Measurements from ENCODE around the gene NLRX1.
"Not testable (repeated sequence)": the region's sequence is repeated elsewhere in the genome, so short reads cannot be mapped to it uniquely, and the experiment has no call there.

The NLRX1 gene

DNA sequence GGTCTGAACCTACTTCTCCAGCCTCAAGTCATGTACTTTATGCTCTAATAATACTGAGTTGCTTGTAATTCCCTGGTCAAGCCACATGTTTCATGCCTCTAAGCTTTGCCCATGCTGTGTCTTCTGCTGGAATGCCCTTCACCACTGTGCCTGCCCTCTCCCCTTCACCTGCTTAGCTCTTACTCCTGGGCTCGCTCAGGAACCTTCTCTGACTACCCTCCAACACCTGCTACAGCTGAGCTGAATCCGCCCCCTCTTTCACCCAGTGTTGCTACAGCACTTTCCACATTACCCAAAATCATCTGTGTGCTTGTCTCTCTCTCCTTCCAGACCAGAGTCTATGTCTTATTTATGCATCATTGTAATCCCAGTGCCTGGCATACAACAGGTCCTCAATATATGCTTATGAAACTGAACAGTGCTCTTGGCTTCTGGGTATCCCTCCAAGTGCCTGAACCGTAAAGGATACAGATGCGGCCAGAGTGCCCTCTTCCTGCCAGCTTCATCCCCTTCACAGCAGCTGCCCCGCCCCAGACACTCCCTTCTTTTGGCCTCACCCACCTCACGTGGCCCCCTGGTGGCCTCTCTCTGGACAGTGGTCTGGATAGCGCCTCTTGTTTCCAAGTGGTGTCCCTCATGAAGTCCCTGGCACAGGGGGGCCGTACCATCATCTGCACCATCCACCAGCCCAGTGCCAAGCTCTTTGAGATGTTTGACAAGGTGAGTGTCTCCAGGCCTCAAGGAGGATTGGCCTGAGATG, 12.6 kb upstream of the NLRX1 start:
- peak; percentile 21 for DNase-seq

DNA sequence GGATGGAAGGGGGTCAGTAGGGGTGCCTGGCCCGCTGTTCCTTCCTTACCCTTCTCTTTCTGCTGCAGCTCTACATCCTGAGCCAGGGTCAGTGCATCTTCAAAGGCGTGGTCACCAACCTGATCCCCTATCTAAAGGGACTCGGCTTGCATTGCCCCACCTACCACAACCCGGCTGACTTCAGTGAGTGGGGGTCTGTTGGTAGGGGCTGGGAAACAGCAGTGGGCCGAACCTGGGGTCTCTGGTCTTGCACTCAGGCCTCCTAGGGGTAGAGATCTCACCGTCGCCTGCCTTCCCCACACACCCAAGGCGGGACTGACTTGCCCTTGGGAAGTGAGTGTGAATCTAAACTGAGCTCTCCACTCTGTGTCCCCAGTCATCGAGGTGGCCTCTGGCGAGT, 12.0 kb upstream of the NLRX1 start:
- DNase-seq: no peak

DNA sequence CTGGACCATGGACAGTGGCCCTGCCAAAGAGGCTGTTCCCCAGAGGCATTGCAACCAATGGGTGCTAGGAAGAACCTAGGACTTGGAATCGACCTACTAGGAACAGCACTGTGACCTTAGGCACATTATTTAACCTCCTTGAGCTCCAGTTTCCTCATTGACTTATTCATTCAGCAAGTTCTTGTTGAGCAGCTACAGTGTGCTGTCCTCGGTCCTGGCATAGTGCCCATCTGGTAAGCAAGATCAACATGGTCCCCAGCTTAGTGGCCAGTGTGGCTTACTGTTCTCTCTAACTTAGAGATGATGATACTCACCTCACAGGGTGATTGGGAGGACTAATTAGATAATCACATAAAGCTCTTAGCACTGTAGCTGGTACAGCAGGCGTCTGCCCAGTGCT, 11.5 kb upstream of the NLRX1 start:
- no peak for DNase-seq

DNA sequence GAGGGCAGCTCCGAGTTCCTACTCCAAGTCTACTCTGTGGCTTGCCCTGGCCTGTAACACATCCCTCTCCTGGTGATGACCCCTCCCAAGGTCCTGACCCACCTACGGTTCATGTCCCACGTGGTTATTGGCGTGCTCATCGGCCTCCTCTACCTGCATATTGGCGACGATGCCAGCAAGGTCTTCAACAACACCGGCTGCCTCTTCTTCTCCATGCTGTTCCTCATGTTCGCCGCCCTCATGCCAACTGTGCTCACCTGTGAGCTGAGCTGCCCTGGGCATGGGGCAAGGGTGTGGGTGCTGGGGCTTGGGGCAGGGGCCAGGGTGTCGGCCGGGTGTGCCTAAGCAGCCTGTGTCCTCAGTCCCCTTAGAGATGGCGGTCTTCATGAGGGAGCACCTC, 10.1 kb upstream of the NLRX1 start:
- no peak for DNase-seq

- no peak for DNase-seq
These were observed 8.4 kb upstream of the NLRX1 start for GRCh38 chr11:119160151-119160550.

DNA sequence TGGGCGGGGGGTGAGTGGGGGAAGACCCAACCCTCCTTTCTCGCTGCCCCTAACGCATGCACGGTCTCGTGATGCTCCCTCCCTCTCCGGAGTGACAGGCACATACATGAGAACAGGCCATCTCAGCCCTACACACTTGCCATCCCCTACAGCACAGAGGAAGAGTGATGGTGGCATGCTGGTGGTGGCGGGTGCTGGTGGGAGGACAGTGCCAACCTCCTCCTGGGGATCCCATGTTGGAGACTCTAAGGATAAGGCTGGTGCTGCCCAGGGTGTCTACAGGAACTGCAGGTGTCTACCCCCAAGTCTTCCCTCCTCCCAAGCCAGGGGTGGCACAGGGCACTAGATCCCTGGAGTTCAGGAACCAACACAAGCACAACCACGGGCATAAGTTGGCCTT, 6.7 kb upstream of the NLRX1 start:
- no peak for DNase-seq

- DNase-seq: peak; percentile 46
These were observed 2.0 kb upstream of the NLRX1 start for GRCh38 chr11:119166368-119167076.

- DNase-seq: not testable (repeated sequence)
These were observed 1.5 kb upstream of the NLRX1 start for GRCh38 chr11:119167077-119167458.

DNA sequence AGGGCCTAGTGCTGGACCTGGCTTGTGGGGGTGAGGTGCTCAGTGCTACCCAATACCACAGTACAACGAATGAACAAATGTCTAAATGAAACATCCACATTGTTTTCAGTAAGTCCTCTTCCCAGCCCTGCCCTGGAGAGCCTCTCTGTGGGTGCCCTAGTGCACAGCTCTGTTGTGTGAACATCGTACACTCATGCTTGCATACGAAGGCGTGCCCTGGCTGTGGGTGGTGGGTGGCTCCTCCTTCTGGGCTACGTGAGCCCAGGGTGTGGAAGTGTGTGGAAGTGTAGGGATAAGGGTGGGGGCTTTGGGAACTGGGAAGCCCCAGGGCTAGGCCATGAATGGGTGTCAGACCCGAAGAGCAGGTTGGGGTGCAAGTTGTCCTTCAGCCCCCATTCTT, 592 bp upstream of the NLRX1 start:
- DNase-seq: no peak

DNA sequence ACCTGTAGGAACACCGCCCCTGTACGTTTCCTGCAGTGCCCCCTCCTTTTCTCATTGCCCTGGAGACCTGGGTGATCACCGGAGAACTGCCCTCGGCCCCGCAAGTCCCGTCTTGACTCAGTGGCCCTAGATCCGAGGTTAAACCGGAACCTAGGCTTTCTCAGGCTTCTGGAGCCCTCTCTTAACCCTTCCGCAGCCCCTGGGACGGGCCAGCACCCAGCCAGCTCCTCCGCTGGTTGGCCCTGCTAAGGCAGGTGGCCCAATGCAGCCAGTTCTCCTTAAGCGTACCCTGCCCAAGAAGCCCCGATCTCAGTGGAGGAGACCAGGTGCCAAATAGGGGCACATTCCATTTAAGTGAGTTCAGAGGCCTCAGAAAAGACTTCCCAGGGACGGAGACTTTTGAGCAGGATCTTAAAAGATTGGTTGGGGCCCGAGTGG, 776 bp downstream of the NLRX1 start:
- DNase-seq: peak; percentile 40

DNA sequence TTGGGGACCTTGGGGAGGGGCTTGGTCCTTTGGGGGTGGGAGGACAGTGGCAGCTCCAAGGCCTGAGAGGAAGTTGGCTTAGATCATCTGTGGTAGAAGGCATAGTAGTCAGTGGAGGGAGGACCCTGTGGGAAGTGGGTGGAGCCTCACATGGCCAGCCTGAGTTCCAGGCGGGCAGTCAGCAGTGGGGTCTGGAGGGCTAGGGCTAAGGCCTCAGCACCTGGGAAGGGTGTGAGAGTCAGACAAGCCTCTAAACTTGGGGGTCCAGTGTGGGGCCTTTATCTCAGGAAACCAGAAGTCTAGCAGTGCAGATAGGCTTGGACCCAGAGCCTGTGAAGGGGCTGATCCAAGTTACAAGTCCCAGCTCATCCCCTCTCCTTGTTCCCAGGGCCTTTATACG, 4.0 kb downstream of the NLRX1 start:
- DNase-seq: no peak

DNA sequence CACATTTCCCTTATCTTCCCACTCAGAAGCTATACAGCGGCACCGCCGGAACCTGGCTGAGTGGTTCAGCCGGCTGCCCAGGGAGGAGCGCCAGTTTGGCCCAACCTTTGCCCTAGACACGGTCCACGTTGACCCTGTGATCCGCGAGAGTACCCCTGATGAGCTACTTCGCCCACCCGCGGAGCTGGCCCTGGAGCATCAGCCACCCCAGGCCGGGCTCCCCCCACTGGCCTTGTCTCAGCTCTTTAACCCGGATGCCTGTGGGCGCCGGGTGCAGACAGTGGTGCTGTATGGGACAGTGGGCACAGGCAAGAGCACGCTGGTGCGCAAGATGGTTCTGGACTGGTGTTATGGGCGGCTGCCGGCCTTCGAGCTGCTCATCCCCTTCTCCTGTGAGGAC, 4.9 kb downstream of the NLRX1 start:
- no peak for DNase-seq

- DNase-seq: peak; percentile 31
These were observed 7.1 kb downstream of the NLRX1 start for GRCh38 chr11:119175493-119176077.

GRCh38 chr11:119178166-119178680, 9.7 kb downstream of the NLRX1 start:
- no peak for DNase-seq

DNA sequence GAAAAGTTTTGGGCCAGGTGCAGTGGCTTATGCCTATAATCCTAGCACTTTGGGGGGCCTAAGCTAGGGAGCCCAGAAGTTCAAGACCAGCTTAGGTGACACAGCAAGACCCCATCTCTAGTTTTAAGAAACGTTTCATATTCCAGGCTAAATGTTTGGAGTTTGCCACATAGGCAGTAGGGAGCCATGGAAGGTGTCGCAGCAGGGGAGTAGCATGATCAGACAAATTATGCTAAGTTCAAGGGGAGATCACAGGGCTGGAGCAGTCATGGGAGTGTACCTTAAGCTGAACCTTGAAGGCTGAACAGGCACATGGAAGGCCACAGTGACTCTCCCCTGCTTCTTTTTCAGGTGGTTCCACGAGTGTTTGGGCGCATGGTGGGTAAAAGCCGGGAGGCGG, 10.8 kb downstream of the NLRX1 start:
- DNase-seq: no peak

GRCh38 chr11:119179983-119180382, 11.5 kb downstream of the NLRX1 start:
- no peak for DNase-seq

DNA sequence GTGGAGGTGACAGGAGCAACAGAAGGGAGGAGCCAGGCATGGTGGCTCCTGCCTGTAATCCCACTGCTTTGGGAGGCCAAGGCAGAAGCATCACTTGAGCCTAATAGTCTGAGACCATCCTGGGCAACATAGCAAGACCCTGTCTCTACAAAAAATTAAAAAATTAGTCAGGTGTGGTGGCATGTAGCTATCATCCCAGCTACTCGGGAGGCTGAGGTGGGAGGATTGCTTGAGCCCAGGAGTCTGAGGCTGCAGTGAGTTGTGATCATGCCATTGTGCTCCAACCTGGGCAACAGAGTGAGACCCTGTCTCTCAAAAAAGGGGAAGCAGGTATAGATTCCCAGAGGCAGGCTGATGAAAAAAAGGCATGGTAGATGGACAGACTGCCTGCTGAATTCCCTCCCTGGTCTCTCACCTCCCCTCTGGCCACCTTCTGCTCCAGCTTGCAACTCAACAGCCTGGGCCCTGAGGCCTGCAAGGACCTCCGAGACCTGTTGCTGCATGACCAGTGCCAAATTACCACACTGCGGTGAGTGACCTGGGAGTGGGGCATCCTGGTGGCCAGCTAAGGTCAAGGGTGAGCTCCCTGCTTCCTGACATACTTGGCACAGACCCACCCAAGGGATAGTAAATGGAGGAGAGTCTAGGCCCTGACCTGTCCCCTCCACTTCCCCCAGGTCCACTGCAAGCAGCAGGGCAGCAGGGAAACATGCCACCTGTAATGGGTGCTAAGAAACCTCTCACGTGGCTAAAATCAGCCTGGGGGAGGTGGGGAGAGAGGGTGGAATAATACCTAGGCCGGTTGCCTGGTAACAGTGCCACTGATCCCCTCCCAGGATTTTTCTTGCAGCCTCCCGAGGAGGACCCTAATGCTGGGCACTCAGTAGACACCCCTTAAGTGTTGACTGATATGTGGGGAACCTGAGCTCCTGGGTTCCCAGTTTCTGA, 12.5 kb downstream of the NLRX1 start:
- DNase-seq: no peak

DNA sequence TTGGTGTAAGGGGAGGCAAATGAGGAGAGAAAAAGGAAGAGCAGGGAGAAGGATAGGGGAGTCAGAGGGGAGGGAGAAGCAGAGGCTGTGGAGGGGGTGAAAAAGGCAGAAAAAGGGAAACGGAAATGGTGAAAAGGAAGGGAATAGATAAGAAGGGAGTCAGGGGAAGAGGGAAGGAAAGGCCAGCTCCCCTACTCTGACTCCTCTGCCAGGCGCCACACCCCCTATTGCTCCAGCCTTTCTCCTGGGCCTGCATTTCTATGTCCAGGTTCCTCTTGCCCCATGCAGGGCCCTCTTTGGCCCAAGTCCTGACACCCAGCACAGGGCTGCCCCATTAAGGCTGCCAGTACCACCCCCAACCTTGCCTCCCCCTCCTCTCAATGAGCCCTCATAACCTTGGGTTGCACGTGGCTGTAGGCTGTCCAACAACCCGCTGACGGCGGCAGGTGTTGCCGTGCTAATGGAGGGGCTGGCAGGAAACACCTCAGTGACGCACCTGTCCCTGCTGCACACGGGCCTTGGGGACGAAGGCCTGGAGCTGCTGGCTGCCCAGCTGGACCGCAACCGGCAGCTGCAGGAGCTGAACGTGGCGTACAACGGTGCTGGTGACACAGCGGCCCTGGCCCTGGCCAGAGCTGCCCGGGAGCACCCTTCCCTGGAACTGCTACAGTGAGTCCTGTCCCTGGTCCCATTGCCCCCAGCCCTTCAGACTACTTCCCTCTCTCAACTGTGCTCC, 13.3 kb downstream of the NLRX1 start:
- DNase-seq: no peak

- DNase-seq: not testable (repeated sequence)
These were observed 15.9 kb downstream of the NLRX1 start for GRCh38 chr11:119184399-119184798.

DNA sequence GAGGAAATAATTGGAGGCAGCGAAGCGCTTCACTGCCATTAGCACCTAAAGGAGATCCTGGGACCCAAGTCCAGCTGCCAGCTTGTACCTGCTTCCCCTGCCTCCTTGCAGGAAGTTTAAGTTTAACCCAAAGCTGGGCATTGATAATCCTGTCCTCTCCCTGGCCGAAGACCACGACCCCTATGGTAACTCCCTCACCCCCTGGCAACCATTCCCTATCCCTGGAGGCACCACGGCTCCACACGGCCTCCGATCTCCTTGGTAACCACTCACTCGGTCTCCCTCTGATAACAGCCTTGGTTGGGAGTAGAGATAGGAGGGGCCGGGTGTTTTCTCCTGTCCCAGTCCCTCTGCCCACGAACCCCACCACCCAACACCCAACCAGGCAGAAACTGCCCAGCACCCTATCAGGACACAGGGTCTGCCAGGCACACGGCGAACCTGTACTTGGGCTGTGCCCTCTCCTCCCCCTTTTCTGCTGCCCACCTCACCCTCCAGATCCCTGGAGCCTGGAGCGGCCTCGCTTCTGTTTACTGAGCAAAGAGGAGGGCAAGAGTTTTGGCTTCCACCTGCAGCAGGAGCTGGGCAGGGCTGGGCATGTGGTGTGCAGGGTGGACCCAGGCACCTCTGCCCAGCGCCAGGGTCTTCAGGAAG, 17.6 kb downstream of the NLRX1 start:
- no peak for DNase-seq

DNA sequence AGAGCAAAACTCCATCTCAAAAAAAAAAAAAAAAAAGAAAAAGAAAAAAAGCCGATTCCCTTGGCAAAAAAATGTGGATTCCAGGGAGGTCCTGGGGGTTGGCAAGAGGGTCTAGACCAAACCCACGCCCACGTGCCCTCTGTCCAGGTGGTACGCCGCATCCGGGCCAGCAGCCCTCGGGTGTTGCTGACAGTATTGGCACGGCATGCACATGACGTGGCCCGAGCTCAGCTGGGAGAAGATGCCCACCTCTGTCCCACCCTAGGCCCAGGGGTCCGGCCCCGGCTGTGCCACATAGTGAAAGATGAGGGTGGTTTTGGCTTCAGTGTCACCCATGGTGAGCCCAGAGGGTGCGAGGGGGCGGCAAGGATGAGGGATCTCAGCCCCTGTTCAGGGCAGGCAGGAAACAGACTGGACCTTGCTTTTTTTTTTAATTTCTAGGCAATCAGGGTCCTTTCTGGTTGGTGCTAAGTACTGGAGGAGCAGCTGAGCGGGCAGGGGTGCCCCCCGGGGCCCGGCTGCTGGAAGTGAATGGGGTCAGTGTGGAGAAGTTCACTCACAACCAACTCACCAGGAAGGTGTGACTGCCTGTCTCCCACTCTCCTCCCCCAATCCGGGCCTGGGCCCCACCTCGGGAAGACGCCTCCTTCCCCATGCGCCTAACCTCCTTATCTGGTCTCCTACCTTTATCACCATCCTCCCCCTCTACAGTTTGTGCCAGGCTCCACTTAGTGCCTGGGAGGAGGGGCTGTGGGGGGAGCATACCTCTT, 18.8 kb downstream of the NLRX1 start:
- peak; percentile 13 for DNase-seq
